Liver (tissue), 9 donors: Measurements from ENCODE around the gene MPND. TPM values are rescaled to one million over a fixed set of nuclear protein-coding genes. Genes with fewer than 3 reads are reported as not detected.

Experiments
- DNase-seq: peaks from one replicate; pipeline ENCODE4 v3.0.0-alpha.2; 2017; ENCODE audit warnings: low spot score
- H3K27ac ChIP-seq, 2 donors: one replicate each; pipeline ENCODE4 v1.7.0; 2013; ENCODE audit warnings: inconsistent platforms in 2 of 2, low read length in 2 of 2, control low read depth in 1 of 2, low read depth in 1 of 2, mild to moderate bottlenecking in 1 of 2
- H3K27me3 ChIP-seq, 4 donors: one replicate each; pipeline versions ENCODE4 v1.6.1 to v1.7.0; 2013; ENCODE audit warnings: low read length in 3 of 4, inconsistent platforms in 1 of 4, mild to moderate bottlenecking in 1 of 4, moderate library complexity in 1 of 4; ENCODE audit not compliant: control insufficient read depth in 4 of 4, insufficient read depth in 4 of 4
- H3K36me3 ChIP-seq, 4 donors: one replicate each; pipeline versions ENCODE4 v1.6.1 to v1.7.0; 2013; ENCODE audit warnings: low read length in 3 of 4, mild to moderate bottlenecking in 3 of 4, low read depth in 1 of 4, moderate library complexity in 1 of 4; ENCODE audit not compliant: control insufficient read depth in 4 of 4, insufficient read depth in 3 of 4
- H3K4me1 ChIP-seq, 4 donors: one replicate each; pipeline versions ENCODE4 v1.6.1 to v1.7.0; 2013; ENCODE audit warnings: low read length in 3 of 4, mild to moderate bottlenecking in 3 of 4, moderate library complexity in 1 of 4; ENCODE audit not compliant: control insufficient read depth in 4 of 4, insufficient read depth in 4 of 4
- H3K4me3 ChIP-seq, 3 donors: one replicate each; pipeline versions ENCODE4 v1.6.1 to v1.7.0; 2013; ENCODE audit warnings: low read length in 3 of 3, control low read depth in 1 of 3, low read depth in 1 of 3, mild to moderate bottlenecking in 1 of 3
- H3K9ac ChIP-seq, 2 donors: one replicate each; pipeline ENCODE4 v1.7.0; 2013; ENCODE audit warnings: low read length in 2 of 2, mild to moderate bottlenecking in 2 of 2, moderate library complexity in 2 of 2, control low read depth in 1 of 2, low read depth in 1 of 2
- H3K9me3 ChIP-seq, 4 donors: one replicate each; pipeline versions ENCODE4 v1.6.1 to v1.7.0; 2013; ENCODE audit warnings: low read length in 3 of 4; ENCODE audit not compliant: control insufficient read depth in 4 of 4
- GABPA ChIP-seq, 2 donors: IDR thresholded peaks in 1 of 2; conservative IDR thresholded peaks in 1 of 2; 2 replicates each; pipeline ENCODE4 v1.6.1; 2016; ENCODE audit warnings: antibody characterized with exemption in 2 of 2, mild to moderate bottlenecking in 1 of 2, moderate library complexity in 1 of 2
- HNF4A ChIP-seq, 2 donors: conservative IDR thresholded peaks; 2 replicates each; pipeline ENCODE4 v1.6.1; 2016; ENCODE audit warnings: antibody characterized with exemption in 2 of 2, mild to moderate bottlenecking in 2 of 2
- RXRA ChIP-seq, 2 donors: IDR thresholded peaks; 2 replicates each; pipeline ENCODE4 v1.6.1; 2017 to 2018; ENCODE audit warnings: antibody characterized with exemption in 2 of 2, mild to moderate bottlenecking in 1 of 2
- WGBS: extraction: QIAGEN DNeasy Blood & Tissue Kit; methylation state at CpG from one replicate; pipeline ENCODE4 v1.1.7; 2013; 5-methylcytosine and 5-hydroxymethylcytosine counted together
- polyA plus RNA-seq, 2 donors: library from polyadenylated mRNA; stranded (reverse) in 1 of 2; unstranded in 1 of 2; fragments of 200-250 nt in 1 of 2; fragments of >200 nt in 1 of 2; fragmentation: Nextera tagmentation in 1 of 2; extraction: Ambion mirVana in 1 of 2; gene quantifications; one replicate each; pipeline versions ENCODE4 v1.2.1 to v1.2.3, GENCODE V29; 2013 to 2015
- total RNA-seq, 2 donors: library from RNA; depleted of rRNA; stranded (reverse); fragments of >200 nt; gene quantifications; one replicate each; pipeline ENCODE4 v1.2.3, GENCODE V29; 2014
- TF ChIP-seq, protein P1 (sequence below): IDR thresholded peaks from 2 replicates; pipeline ENCODE4 v1.6.1; 2016; ENCODE audit warnings: antibody characterized with exemption, mild to moderate bottlenecking
- TF ChIP-seq, protein P2 (sequence below): IDR thresholded peaks from 2 replicates; pipeline ENCODE4 v1.6.1; 2016; ENCODE audit warnings: antibody characterized with exemption
- TF ChIP-seq, protein P3 (sequence below): IDR thresholded peaks from 2 replicates; pipeline ENCODE4 v1.6.1; 2016; ENCODE audit warnings: antibody characterized with exemption
- TF ChIP-seq, protein P4 (sequence below): IDR thresholded peaks from 2 replicates; pipeline ENCODE4 v1.6.1; 2016; ENCODE audit warnings: antibody characterized with exemption
- donor health status: healthy.
- donor health status: healthy.
- donor health status: healthy.
- donor health status: healthy.
- donor health status: healthy.

MPND gene
- total and polyA plus RNA-seq, 4 donors, result 4.7 to 9.9 (median 9.2) TPM

DNA sequence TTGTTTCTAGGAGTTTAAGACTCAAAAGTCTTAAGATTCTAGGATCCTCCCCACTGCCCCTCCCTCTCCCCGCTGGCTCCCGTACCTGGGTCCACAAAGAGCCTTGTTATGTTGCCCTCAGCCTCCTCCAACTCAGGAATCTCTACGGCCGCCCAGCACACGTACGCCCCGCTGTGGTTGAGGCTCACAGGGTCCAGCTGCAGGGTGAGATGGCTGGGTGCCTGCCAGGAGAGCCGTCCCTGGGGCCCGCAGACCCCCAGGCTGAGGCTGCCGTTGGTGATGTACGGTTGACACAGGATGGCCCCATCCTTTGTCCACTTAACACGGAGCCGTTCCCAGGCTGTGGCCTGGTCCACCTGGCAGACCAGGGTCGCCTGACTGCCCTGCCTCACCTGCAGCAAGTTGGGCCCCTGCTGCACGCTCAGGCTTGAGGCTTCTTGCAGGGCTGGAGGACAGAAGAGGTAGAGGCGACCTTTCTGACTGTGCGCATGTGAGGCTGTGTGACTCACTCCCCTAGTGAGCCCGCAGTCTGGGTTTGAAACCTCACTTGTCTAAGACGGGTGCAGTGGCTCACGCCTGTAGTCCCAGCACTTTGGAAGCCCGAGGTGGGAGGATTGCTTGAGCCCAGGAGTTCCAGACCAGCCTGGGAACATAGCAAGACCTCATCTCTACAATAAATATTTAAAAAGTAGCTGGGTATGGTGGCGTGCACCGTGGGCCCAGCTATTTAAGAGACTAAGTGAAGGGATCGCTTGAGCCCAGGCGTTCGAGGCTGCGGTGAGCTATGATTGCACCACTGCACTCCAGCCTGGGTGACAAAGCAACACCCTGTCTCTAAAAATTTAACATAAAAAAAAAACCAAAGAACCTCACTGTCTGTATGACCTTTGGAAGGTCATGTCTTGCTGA is 45.2 kb upstream of the MPND start:
- Histone ChIP-seq H3K4me1 (no peaks in the 10 kb centered on the region), H3K36me3 (no peaks in the 10 kb centered on the region), H3K27ac (no peak overlapping the region), H3K9ac (no peak overlapping the region), H3K9me3 (no peaks in the 10 kb centered on the region), H3K4me3 (no peak overlapping the region), H3K27me3 (no peaks in the 10 kb centered on the region)
- no peak for DNase-seq
- 87% methylated on average over 27 of the region's 27 CpGs for WGBS
- TF ChIP-seq, protein P1, sequence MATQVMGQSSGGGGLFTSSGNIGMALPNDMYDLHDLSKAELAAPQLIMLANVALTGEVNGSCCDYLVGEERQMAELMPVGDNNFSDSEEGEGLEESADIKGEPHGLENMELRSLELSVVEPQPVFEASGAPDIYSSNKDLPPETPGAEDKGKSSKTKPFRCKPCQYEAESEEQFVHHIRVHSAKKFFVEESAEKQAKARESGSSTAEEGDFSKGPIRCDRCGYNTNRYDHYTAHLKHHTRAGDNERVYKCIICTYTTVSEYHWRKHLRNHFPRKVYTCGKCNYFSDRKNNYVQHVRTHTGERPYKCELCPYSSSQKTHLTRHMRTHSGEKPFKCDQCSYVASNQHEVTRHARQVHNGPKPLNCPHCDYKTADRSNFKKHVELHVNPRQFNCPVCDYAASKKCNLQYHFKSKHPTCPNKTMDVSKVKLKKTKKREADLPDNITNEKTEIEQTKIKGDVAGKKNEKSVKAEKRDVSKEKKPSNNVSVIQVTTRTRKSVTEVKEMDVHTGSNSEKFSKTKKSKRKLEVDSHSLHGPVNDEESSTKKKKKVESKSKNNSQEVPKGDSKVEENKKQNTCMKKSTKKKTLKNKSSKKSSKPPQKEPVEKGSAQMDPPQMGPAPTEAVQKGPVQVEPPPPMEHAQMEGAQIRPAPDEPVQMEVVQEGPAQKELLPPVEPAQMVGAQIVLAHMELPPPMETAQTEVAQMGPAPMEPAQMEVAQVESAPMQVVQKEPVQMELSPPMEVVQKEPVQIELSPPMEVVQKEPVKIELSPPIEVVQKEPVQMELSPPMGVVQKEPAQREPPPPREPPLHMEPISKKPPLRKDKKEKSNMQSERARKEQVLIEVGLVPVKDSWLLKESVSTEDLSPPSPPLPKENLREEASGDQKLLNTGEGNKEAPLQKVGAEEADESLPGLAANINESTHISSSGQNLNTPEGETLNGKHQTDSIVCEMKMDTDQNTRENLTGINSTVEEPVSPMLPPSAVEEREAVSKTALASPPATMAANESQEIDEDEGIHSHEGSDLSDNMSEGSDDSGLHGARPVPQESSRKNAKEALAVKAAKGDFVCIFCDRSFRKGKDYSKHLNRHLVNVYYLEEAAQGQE, result no peak
- no peak for TF ChIP-seq HNF4A (conservative IDR thresholded peaks at IDR 0.05)
- TF ChIP-seq RXRA (IDR thresholded peaks at IDR 0.05), result no peak
- TF ChIP-seq, protein P2, sequence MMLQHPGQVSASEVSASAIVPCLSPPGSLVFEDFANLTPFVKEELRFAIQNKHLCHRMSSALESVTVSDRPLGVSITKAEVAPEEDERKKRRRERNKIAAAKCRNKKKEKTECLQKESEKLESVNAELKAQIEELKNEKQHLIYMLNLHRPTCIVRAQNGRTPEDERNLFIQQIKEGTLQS, result no peak

DNA sequence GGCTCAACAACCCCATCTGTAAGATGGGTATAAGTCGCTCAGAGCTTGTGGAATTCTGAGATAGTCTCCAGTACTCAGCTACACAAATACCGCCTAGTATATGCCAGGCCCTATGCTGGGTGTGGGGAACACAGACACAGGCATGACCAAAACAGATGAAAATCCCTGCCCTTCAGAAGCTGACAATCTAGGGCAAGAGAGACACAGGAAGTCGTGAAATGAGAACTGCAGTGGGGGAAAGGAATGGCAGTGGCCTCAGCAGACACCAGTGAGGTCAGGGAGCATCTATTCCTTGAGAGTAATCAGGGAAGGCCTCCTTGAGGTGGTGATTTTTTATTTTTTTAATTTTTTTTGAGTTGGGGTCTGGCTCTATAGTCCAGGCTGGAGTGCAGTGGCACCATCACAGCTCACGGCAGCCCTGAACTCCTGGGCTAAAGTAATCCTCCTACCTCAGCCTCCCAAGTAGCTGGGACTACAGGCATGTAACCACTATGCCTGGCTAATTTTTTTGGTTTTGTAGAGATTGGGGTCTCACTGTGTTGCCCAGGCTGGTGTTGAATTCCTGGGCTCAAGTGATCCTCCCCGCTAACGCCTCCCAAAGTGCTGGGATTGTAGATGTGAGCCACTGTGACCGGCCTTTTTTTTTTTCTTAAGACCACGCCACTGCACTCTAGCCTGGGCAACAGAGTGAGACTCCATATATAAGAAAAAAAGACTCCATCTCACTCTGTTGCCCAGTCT is 44.4 kb upstream of the MPND start:
- no peaks in the 10 kb centered on the region for H3K9me3 ChIP-seq
- DNase-seq, result no peak
- no peaks in the 10 kb centered on the region for H3K27me3 ChIP-seq
- no peaks in the 10 kb centered on the region for H3K4me1 ChIP-seq
- H3K4me3 ChIP-seq, result no peak overlapping the region
- H3K9ac ChIP-seq, result no peak overlapping the region
- no peak for TF ChIP-seq GABPA (IDR thresholded peaks at IDR 0.05 in 1 of 2, conservative IDR thresholded peaks at IDR 0.05 in 1 of 2)
- TF ChIP-seq, protein P3, sequence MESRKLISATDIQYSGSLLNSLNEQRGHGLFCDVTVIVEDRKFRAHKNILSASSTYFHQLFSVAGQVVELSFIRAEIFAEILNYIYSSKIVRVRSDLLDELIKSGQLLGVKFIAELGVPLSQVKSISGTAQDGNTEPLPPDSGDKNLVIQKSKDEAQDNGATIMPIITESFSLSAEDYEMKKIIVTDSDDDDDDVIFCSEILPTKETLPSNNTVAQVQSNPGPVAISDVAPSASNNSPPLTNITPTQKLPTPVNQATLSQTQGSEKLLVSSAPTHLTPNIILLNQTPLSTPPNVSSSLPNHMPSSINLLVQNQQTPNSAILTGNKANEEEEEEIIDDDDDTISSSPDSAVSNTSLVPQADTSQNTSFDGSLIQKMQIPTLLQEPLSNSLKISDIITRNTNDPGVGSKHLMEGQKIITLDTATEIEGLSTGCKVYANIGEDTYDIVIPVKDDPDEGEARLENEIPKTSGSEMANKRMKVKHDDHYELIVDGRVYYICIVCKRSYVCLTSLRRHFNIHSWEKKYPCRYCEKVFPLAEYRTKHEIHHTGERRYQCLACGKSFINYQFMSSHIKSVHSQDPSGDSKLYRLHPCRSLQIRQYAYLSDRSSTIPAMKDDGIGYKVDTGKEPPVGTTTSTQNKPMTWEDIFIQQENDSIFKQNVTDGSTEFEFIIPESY, result no peak
- TF ChIP-seq, protein P4, sequence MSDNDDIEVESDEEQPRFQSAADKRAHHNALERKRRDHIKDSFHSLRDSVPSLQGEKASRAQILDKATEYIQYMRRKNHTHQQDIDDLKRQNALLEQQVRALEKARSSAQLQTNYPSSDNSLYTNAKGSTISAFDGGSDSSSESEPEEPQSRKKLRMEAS, result no peak
- TF ChIP-seq, protein P1, result no peak
- H3K27ac ChIP-seq, result no peak overlapping the region
- no peaks in the 10 kb centered on the region for H3K36me3 ChIP-seq
- 94% methylated on average over 8 of the region's 8 CpGs for WGBS
